SW 1271 (cell line): ENCODE data around the gene CLIC4.
"Not testable (repeated sequence)": the region's sequence is repeated elsewhere in the genome, so short reads cannot be mapped to it uniquely, and the experiment has no call there.

Experiments used
- DNase-seq, 2 experiments: peaks; one replicate each; lab custom pipeline; 2025; lab: John Stamatoyannopoulos, UW

The CLIC4 gene

GRCh38 chr1:24875991-24876506 is 130.8 kb downstream of the CLIC4 start:
- no peak for DNase-seq

GRCh38 chr1:24878045-24878444 is 132.8 kb downstream of the CLIC4 start:
- no peak for DNase-seq

- no peak for DNase-seq
These were observed 133.8 kb downstream of the CLIC4 start for GRCh38 chr1:24878775-24879742.

- no peak for DNase-seq
These were observed 135.8 kb downstream of the CLIC4 start for GRCh38 chr1:24881034-24881433.

GRCh38 chr1:24884751-24885150 is 139.5 kb downstream of the CLIC4 start:
- no peak for DNase-seq

- DNase-seq, result no peak
These were observed 141.0 kb downstream of the CLIC4 start for GRCh38 chr1:24886241-24886640.

- DNase-seq, result no peak
These were observed 143.1 kb downstream of the CLIC4 start for GRCh38 chr1:24888061-24888970.

- no peak for DNase-seq
These were observed 143.9 kb downstream of the CLIC4 start for GRCh38 chr1:24888971-24889676.

GRCh38 chr1:24890887-24891286 is 145.6 kb downstream of the CLIC4 start:
- DNase-seq, result no peak

GRCh38 chr1:24891367-24891766 is 146.1 kb downstream of the CLIC4 start:
- DNase-seq, result not testable (repeated sequence)

GRCh38 chr1:24892188-24893153 is 147.2 kb downstream of the CLIC4 start:
- no peak for DNase-seq

- no peak for DNase-seq
These were observed 148.2 kb downstream of the CLIC4 start for GRCh38 chr1:24893431-24893830.
